IMR-90 (cell line): ENCODE measurements around the gene ZKSCAN8. TPM values are rescaled to one million over a fixed set of nuclear protein-coding genes. Genes with fewer than 3 reads are reported as not detected.
A peak's percentile ranks its signal among the peaks of the same experiment; 100 is the strongest.

Experiments
- ATAC-seq: fragments of 200-7000 bp; cut with Tn5 transposase; 2 replicates; pipeline ENCODE4 v1.9.1; 2020; ENCODE audit warnings: low read depth, mild to moderate bottlenecking, moderate library complexity
- BruUV-seq: library from RNA; stranded (reverse); fragments of 400-500 nt; replicated peaks from 2 replicates; lab custom pipeline; 2021; lab: Mats Ljungman, UMichigan
- CTCF ChIA-PET: fragments of 300-600 bp; formaldehyde crosslinking; extraction: SDS; loops from one replicate; lab custom pipeline; 2021; ENCODE audit warnings: antibody characterized with exemption; lab: Yijun Ruan, JAX
- POLR2A ChIA-PET: fragments of 300-600 bp; sonication (Branson Sonifier 250); formaldehyde crosslinking; loops from one replicate; lab custom pipeline; 2022; ENCODE audit warnings: antibody characterized with exemption; ENCODE audit not compliant: unreplicated experiment; lab: Charles Lee
- DNase-seq: peaks from one replicate; pipeline ENCODE4 v3.0.0; 2013
- H2AFZ ChIP-seq: replicated peaks from 2 replicates; pipeline ENCODE3; 2013; ENCODE audit warnings: low read length, mild to moderate bottlenecking; ENCODE audit not compliant: poor library complexity
- H2AK5ac ChIP-seq: 2 replicates; pipeline ENCODE4 v1.6.1; 2013; ENCODE audit warnings: low read depth, low read length, inconsistent platforms
- H2AK9ac ChIP-seq: replicated peaks from 2 replicates; pipeline ENCODE3; 2013; ENCODE audit warnings: mild to moderate bottlenecking, low read depth, low read length, moderate library complexity; ENCODE audit not compliant: poor library complexity
- H2BK120ac ChIP-seq: 2 replicates; pipeline ENCODE4 v1.6.1; 2013; ENCODE audit warnings: low read depth, low read length, inconsistent platforms
- H2BK15ac ChIP-seq: 3 replicates; pipeline ENCODE4 v1.6.1; 2013; ENCODE audit warnings: low read depth, low read length, inconsistent platforms
- H2BK20ac ChIP-seq: 2 replicates; pipeline ENCODE4 v1.6.1; 2013; ENCODE audit warnings: low read depth, mild to moderate bottlenecking, inconsistent platforms, low read length, moderate library complexity
- H2BK5ac ChIP-seq: 2 replicates; pipeline ENCODE4 v1.6.1; 2013; ENCODE audit warnings: mild to moderate bottlenecking, low read depth, low read length, inconsistent platforms; ENCODE audit not compliant: poor library complexity, severe bottlenecking
- H3K14ac ChIP-seq: replicated peaks from 2 replicates; pipeline ENCODE4 v1.6.1; 2013; ENCODE audit warnings: low read depth, low read length, inconsistent platforms
- H3K18ac ChIP-seq: 2 replicates; pipeline ENCODE4 v1.6.1; 2013; ENCODE audit warnings: low read depth, low read length, control low read depth
- H3K23ac ChIP-seq: 2 replicates; pipeline ENCODE4 v1.6.1; 2013; ENCODE audit warnings: low read depth, low read length, inconsistent platforms
- H3K27ac ChIP-seq: 2 replicates; pipeline ENCODE4 v1.5.1; 2013; ENCODE audit warnings: mild to moderate bottlenecking, control low read depth, low read length; ENCODE audit not compliant: insufficient read depth
- H3K27me3 ChIP-seq: 2 replicates; pipeline ENCODE4 v1.6.1; 2013; ENCODE audit warnings: low read length; ENCODE audit not compliant: control insufficient read depth, insufficient read depth
- H3K36me3 ChIP-seq: 2 replicates; pipeline ENCODE4 v1.6.1; 2013; ENCODE audit warnings: low read length, mixed read lengths; ENCODE audit not compliant: control insufficient read depth, insufficient read depth
- H3K4ac ChIP-seq: 2 replicates; pipeline ENCODE4 v1.6.1; 2013; ENCODE audit warnings: low read depth, low read length, inconsistent platforms
- H3K4me1 ChIP-seq: 2 replicates; pipeline ENCODE4 v1.6.1; 2013; ENCODE audit warnings: low read length, mixed read lengths; ENCODE audit not compliant: control insufficient read depth, insufficient read depth
- H3K4me2 ChIP-seq: 2 replicates; pipeline ENCODE4 v1.6.1; 2013; ENCODE audit warnings: low read depth, mild to moderate bottlenecking, control low read depth, low read length, moderate library complexity
- H3K4me3 ChIP-seq: 2 replicates; pipeline ENCODE4 v1.5.1; 2013; ENCODE audit warnings: low read depth, mild to moderate bottlenecking, control low read depth, low read length, moderate library complexity; ENCODE audit not compliant: insufficient read depth
- H3K56ac ChIP-seq: 2 replicates; pipeline ENCODE4 v1.6.1; 2013; ENCODE audit warnings: low read length, inconsistent platforms; ENCODE audit not compliant: insufficient read depth; ENCODE audit errors: extremely low read depth
- H3K79me1 ChIP-seq, 2 experiments: 2 replicates each; pipeline ENCODE4 v1.6.1; 2013; ENCODE audit warnings: low read length in 2 of 2, inconsistent platforms in 1 of 2, low read depth in 1 of 2
- H3K9ac ChIP-seq: 2 replicates; pipeline ENCODE4 v1.6.1; 2013; ENCODE audit warnings: low read depth, low read length, control low read depth
- H3K9me1 ChIP-seq: 2 replicates; pipeline ENCODE4 v1.6.1; 2013; ENCODE audit warnings: low read length, inconsistent platforms; ENCODE audit not compliant: insufficient read depth
- H3K9me3 ChIP-seq: 2 replicates; pipeline ENCODE4 v1.6.1; 2013; ENCODE audit warnings: low read length; ENCODE audit not compliant: control insufficient read depth, insufficient read depth
- H4K20me1 ChIP-seq: 2 replicates; pipeline ENCODE4 v1.6.1; 2013; ENCODE audit warnings: low read length, inconsistent platforms; ENCODE audit not compliant: insufficient read depth
- H4K5ac ChIP-seq: 2 replicates; pipeline ENCODE4 v1.6.1; 2013; ENCODE audit warnings: mild to moderate bottlenecking, low read depth, low read length, control low read depth
- H4K8ac ChIP-seq, 2 experiments: 2 replicates each; pipeline ENCODE4 v1.6.1; 2013; ENCODE audit warnings: low read depth in 2 of 2, low read length in 2 of 2, control low read depth in 1 of 2, inconsistent platforms in 1 of 2
- H4K91ac ChIP-seq: 2 replicates; pipeline ENCODE4 v1.6.1; 2013; ENCODE audit warnings: low read depth, low read length, inconsistent platforms; ENCODE audit not compliant: insufficient read depth
- MAZ ChIP-seq: IDR thresholded peaks from 2 replicates; pipeline ENCODE4 v1.6.1; 2012; ENCODE audit warnings: low read depth, mild to moderate bottlenecking, low read length, improper control_type of control experiment, moderate library complexity, borderline replicate concordance
- SMC3 ChIP-seq: fragments of 150-350 bp; IDR thresholded peaks from 2 replicates; pipeline ENCODE4 v1.6.1; 2016; ENCODE audit warnings: low read depth, mild to moderate bottlenecking, antibody characterized with exemption, low read length, moderate library complexity
- USF2 ChIP-seq: fragments of 150-350 bp; IDR thresholded peaks from 2 replicates; pipeline ENCODE4 v1.6.1; 2017; ENCODE audit warnings: mild to moderate bottlenecking, antibody characterized with exemption, low read length, low read depth
- WGBS, 2 experiments: methylation state at CpG; one replicate each; pipeline versions ENCODE4 v1.1.5 to v1.1.7; 2013; ENCODE audit warnings: missing lambda C conversion rate in 2 of 2; ENCODE audit not compliant: insufficient read length in 1 of 2; ENCODE audit errors: extremely low coverage in 2 of 2; 5-methylcytosine and 5-hydroxymethylcytosine counted together
- dilution Hi-C: fragments of 300-500 bp; cut with HindIII; formaldehyde crosslinking; loops from one replicate; pipeline ENCODE4 v1.14.3; 2018; ENCODE audit warnings: low sequenced_read_pairs; ENCODE audit not compliant: unreplicated experiment
- in situ Hi-C: fragments of 300-500 bp; cut with MboI; formaldehyde crosslinking; loops from 3 replicates; pipeline ENCODE4 v1.14.3; 2019; ENCODE audit warnings: low sequenced_read_pairs, inconsistent platforms, mixed read lengths
- intact Hi-C: fragments of 100-400 bp; cut with micrococcal nuclease; formaldehyde crosslinking; loops from 2 replicates; pipeline ENCODE4 v1.10.0; 2022
- polyA plus RNA-seq, 3 experiments: library from polyadenylated mRNA; depleted of rRNA; stranded (reverse); fragments of >200 nt; gene quantifications; 2 replicates each; pipeline ENCODE4 v1.2.3, GENCODE V29; 2012; ENCODE audit warnings: low replicate concordance in 1 of 3
- total RNA-seq: library from RNA; depleted of rRNA; stranded (reverse); fragments of >200 nt; gene quantifications from 2 replicates; pipeline ENCODE4 v1.2.3, GENCODE V29; 2012

ZKSCAN8 gene
- total and polyA plus RNA-seq, 2 of the 4 experiments (the other 2 are of a cell fraction) = 8.3 to 22.8 TPM

GRCh38 chr6:28124350-28124970 lies 17.2 kb upstream of the ZKSCAN8 start, which contains the start of gene ZSCAN16:
ZSCAN16 (plus strand) TSS chr6:28124609; CDS start chr6:28125444, 835 bp downstream.
- Histone ChIP-seq H3K4me2 (peak within 1 kb of the TSS; percentile 88), H3K56ac (no peak within 1 kb of the TSS), H3K23ac (0 out of 2 replicates have a peak within 1 kb of the TSS, but pooled peaks have one; percentile 23), H3K9me3 (no peaks in the 10 kb centered on the region), H2BK20ac (no peak within 1 kb of the TSS), H4K20me1 (no peaks in the 10 kb centered on the region), H2BK5ac (no peak within 1 kb of the TSS), H3K4me1 (peaks cover 2% of the 10 kb centered on the region; the same call in 1 of the 2 replicates), H3K18ac (no peak within 1 kb of the TSS), H3K4ac (peak within 1 kb of the TSS; percentile 69; the same call in 1 of the 2 replicates), H3K9ac (peak within 1 kb of the TSS; percentile 78), H3K36me3 (peaks cover 21% of the 10 kb centered on the region), H3K27ac (peak within 1 kb of the TSS; percentile 47; the same call in 1 of the 2 replicates), H2BK120ac (no peak within 1 kb of the TSS), H4K5ac (peak within 1 kb of the TSS; percentile 85), H2BK15ac (no peak within 1 kb of the TSS), H3K27me3 (no peaks in the 10 kb centered on the region), H2AK9ac (peak within 1 kb of the TSS; percentile 73), H2AK5ac (no peak within 1 kb of the TSS), H3K4me3 (peak within 1 kb of the TSS; percentile 88), H3K14ac (0 out of 2 replicates have a peak within 1 kb of the TSS, but pooled peaks have one; percentile 72), H3K79me1 (peaks cover 27 to 40% of the 10 kb centered on the region in 2 experiments), H3K9me1 (no peaks in the 10 kb centered on the region; the same call in 1 of the 2 replicates), H4K91ac (peak within 1 kb of the TSS; percentile 27; the same call in 1 of the 2 replicates), H4K8ac (peak within 1 kb of the TSS; percentile 86 to 91), H2AFZ (peak within 1 kb of the TSS; percentile 96)
- ChIA-PET CTCF (interaction anchor here (0.6 kb wide), 1 partner anchor 59 kb away, joined by 6 read pairs; no protein-coding TSS in a partner anchor), POLR2A (no interaction called here)
- dilution Hi-C loops = no loop called here
- 3% methylated on average over 8 of the region's 28 CpGs; no CpG with 5 or more reads in 1 of the 2 experiments for WGBS, 2 experiments
- no TSS peak for BruUV-seq
- in situ Hi-C loops = no loop called here
- intact Hi-C loops = loop anchor here (1.0 to 2.0 kb wide), 2 partner anchors 16 to 259 kb away; partner anchors contain the start of gene ZKSCAN8
- DNase-seq (peak; percentile 79), ATAC-seq (peak; percentile 100)
- TF ChIP-seq SMC3 = peak; percentile 17; the same call in 1 of the 2 replicates
- no peak for TF ChIP-seq USF2
- no peak for TF ChIP-seq MAZ
